SK-N-SH (cell line): ENCODE measurements around the gene PIEZO2. TPM values are rescaled to one million over a fixed set of nuclear protein-coding genes. Genes with fewer than 3 reads are reported as not detected.

Source experiments
- CTCF ChIA-PET: fragments of 300-600, 350-600 bp; formaldehyde crosslinking; extraction: SDS; loops from one replicate; lab custom pipeline; 2021; lab: Yijun Ruan, JAX
- POLR2A ChIA-PET: fragments of 350-600 bp; sonication (Branson Sonifier 250); formaldehyde crosslinking; extraction: SDS; loops from one replicate; lab custom pipeline; 2020; ENCODE audit warnings: antibody characterized with exemption, inconsistent platforms; lab: Yijun Ruan, JAX
- DNase-seq: peaks from one replicate; pipeline ENCODE4 v3.0.0; 2012
- H2AFZ ChIP-seq: fragments of 200-600 bp; sonication (generic); 2 replicates; pipeline ENCODE4 v1.8.1; 2016; ENCODE audit warnings: antibody characterized with exemption, mild to moderate bottlenecking, low read depth
- H3F3A ChIP-seq: fragments of 200-600 bp; sonication (generic); replicated peaks from 2 replicates; pipeline ENCODE3; 2016; ENCODE audit warnings: antibody characterized with exemption, mild to moderate bottlenecking; ENCODE audit not compliant: insufficient read depth
- H3K27ac ChIP-seq, 2 experiments: fragments of 200-500 bp in 1 of 2; fragments of 200-600 bp in 1 of 2; sonication (Bioruptor generic) in 1 of 2; sonication (generic), shearing (Covaris generic) in 1 of 2; 2 replicates each; pipeline versions ENCODE4 v1.5.1 to v1.6.1; 2014 to 2016; ENCODE audit warnings: low read depth in 2 of 2, inconsistent platforms in 1 of 2, low read length in 1 of 2, mild to moderate bottlenecking in 1 of 2, mixed read lengths in 1 of 2
- H3K27me3 ChIP-seq: fragments of 200-600 bp; sonication (generic), shearing (Covaris generic); 2 replicates; pipeline ENCODE4 v1.6.1; 2016; ENCODE audit warnings: mixed run types; ENCODE audit not compliant: insufficient read depth
- H3K36me3 ChIP-seq, 2 experiments: fragments of 200-500 bp in 1 of 2; fragments of 200-600 bp in 1 of 2; sonication (Bioruptor generic) in 1 of 2; sonication (generic) in 1 of 2; replicated peaks in 1 of 2; 2 replicates each; pipeline versions ENCODE3 to v1.5.1; 2014 to 2016; ENCODE audit warnings: low read length in 1 of 2, mild to moderate bottlenecking in 1 of 2; ENCODE audit not compliant: insufficient read depth in 2 of 2, control insufficient read depth in 1 of 2
- H3K4me1 ChIP-seq, 2 experiments: fragments of 200-500 bp in 1 of 2; fragments of 200-600 bp in 1 of 2; sonication (Bioruptor generic) in 1 of 2; sonication (generic), shearing (Covaris generic) in 1 of 2; 2 replicates each; pipeline versions ENCODE4 v1.5.1 to v1.6.1; 2014 to 2016; ENCODE audit warnings: low read depth in 1 of 2, low read length in 1 of 2, mixed run types in 1 of 2; ENCODE audit not compliant: insufficient read depth in 2 of 2, control insufficient read depth in 1 of 2
- H3K4me2 ChIP-seq: fragments of 200-600 bp; sonication (generic), shearing (Covaris generic); 2 replicates; pipeline ENCODE4 v1.6.1; 2017; ENCODE audit warnings: mixed run types
- H3K4me3 ChIP-seq, 2 experiments: fragments of 200-500 bp in 1 of 2; fragments of 200-600 bp in 1 of 2; sonication (Bioruptor generic) in 1 of 2; sonication (generic), shearing (Covaris generic) in 1 of 2; 2 replicates each; pipeline versions ENCODE4 v1.5.1 to v1.8.1; 2014 to 2016; ENCODE audit warnings: low read depth in 2 of 2, inconsistent platforms in 1 of 2, low read length in 1 of 2, mild to moderate bottlenecking in 1 of 2, mixed read lengths in 1 of 2, moderate library complexity in 1 of 2
- H3K79me2 ChIP-seq: fragments of 200-600 bp; sonication (generic); 2 replicates; pipeline ENCODE4 v1.8.1; 2017; ENCODE audit warnings: mild to moderate bottlenecking; ENCODE audit not compliant: insufficient read depth
- H3K9ac ChIP-seq: fragments of 200-600 bp; sonication (generic); 2 replicates; pipeline ENCODE4 v1.6.1; 2017; ENCODE audit warnings: mixed run types
- H3K9me2 ChIP-seq: fragments of 200-600 bp; sonication (generic); 2 replicates; pipeline ENCODE4 v1.6.1; 2017; ENCODE audit warnings: mixed run types
- H3K9me3 ChIP-seq: fragments of 200-600 bp; sonication (generic); 2 replicates; pipeline ENCODE4 v1.6.1; 2017; ENCODE audit warnings: mixed run types, mild to moderate bottlenecking, moderate library complexity
- H4K20me1 ChIP-seq: fragments of 200-600 bp; sonication (generic); 2 replicates; pipeline ENCODE4 v1.6.1; 2017; ENCODE audit warnings: mild to moderate bottlenecking, mixed run types; ENCODE audit not compliant: insufficient read depth
- ELF1 ChIP-seq: IDR thresholded peaks from 2 replicates; pipeline ENCODE4 v1.4.0; 2012
- EP300 ChIP-seq, 2 experiments: IDR thresholded peaks; 2 replicates each; pipeline versions ENCODE4 v1.4.0 to v1.6.1; 2012; ENCODE audit warnings: borderline replicate concordance in 1 of 2, low read depth in 1 of 2, low read length in 1 of 2
- EZH2phosphoT487 ChIP-seq: fragments of 200-600 bp; sonication (generic); IDR thresholded peaks from 2 replicates; pipeline ENCODE4 v1.6.1; 2017; ENCODE audit warnings: low read depth, mixed run types, mild to moderate bottlenecking, antibody characterized with exemption, moderate library complexity, borderline replicate concordance
- GABPA ChIP-seq: IDR thresholded peaks from 2 replicates; pipeline ENCODE4 v1.4.0; 2012; ENCODE audit warnings: low read depth, mild to moderate bottlenecking
- GATA2 ChIP-seq: sonication (generic); formaldehyde crosslinking; IDR thresholded peaks from 2 replicates; pipeline ENCODE4 v1.5.0; 2020; ENCODE audit warnings: mild to moderate bottlenecking, missing genetic modification reagents
- JUND ChIP-seq: IDR thresholded peaks from 2 replicates; pipeline ENCODE4 v1.4.0; 2012
- NRF1 ChIP-seq: IDR thresholded peaks from 2 replicates; pipeline ENCODE4 v1.6.1; 2012; ENCODE audit warnings: low read depth, mild to moderate bottlenecking, low read length
- POLR2AphosphoS5 ChIP-seq: IDR thresholded peaks from 2 replicates; pipeline ENCODE4 v1.6.1; 2012; ENCODE audit warnings: low read depth, low read length
- RAD21 ChIP-seq: IDR thresholded peaks from 2 replicates; pipeline ENCODE4 v1.6.1; 2012; ENCODE audit warnings: mild to moderate bottlenecking, low read length
- REST ChIP-seq: IDR thresholded peaks from 2 replicates; pipeline ENCODE4 v1.6.1; 2012; ENCODE audit warnings: mild to moderate bottlenecking, low read depth, low read length, moderate library complexity
- RFX5 ChIP-seq: IDR thresholded peaks from 2 replicates; pipeline ENCODE4 v1.6.1; 2012; ENCODE audit warnings: mild to moderate bottlenecking, improper control_type of control experiment, low read length
- SIN3A ChIP-seq: IDR thresholded peaks from 2 replicates; pipeline ENCODE4 v1.6.1; 2012; ENCODE audit warnings: low read depth, mild to moderate bottlenecking, low read length, moderate library complexity, borderline replicate concordance
- TCF12 ChIP-seq: IDR thresholded peaks from 2 replicates; pipeline ENCODE4 v1.4.0; 2012
- YY1 ChIP-seq: IDR thresholded peaks from 2 replicates; pipeline ENCODE4 v1.4.0; 2012; ENCODE audit warnings: low read depth, mild to moderate bottlenecking
- WGBS: methylation state at CpG from one replicate; pipeline ENCODE4 v1.1.6; 2017; ENCODE audit warnings: low lambda C conversion rate; 5-methylcytosine and 5-hydroxymethylcytosine counted together
- polyA plus RNA-seq, 3 experiments: library from polyadenylated mRNA; depleted of rRNA; stranded (reverse); fragments of >200 nt; gene quantifications; 2 replicates each; pipeline ENCODE4 v1.2.3, GENCODE V29; 2012
- TF ChIP-seq, protein P1 (sequence below): fragments of 150-350 bp; IDR thresholded peaks from 2 replicates; pipeline ENCODE4 v1.6.1; 2016; ENCODE audit warnings: mild to moderate bottlenecking, low read depth, low read length
- TF ChIP-seq, protein P2 (sequence below): fragments of 200-600 bp; sonication (generic); IDR thresholded peaks from 2 replicates; pipeline ENCODE4 v1.6.1; 2017; ENCODE audit warnings: antibody characterized with exemption, mild to moderate bottlenecking, moderate library complexity

PIEZO2 gene
- polyA plus RNA-seq, 1 of the 3 experiments (the other 2 are of a cell fraction): not detected

GRCh38 chr18:10924290-10924689, 225.1 kb downstream of the PIEZO2 start:
- Histone ChIP-seq H3F3A (peaks cover 3% of the 10 kb centered on the region), H4K20me1 (no peaks in the 10 kb centered on the region), H3K9ac (no peak overlapping the region), H3K4me3 (no peak overlapping the region), H2AFZ (no peak overlapping the region), H3K4me2 (no peak overlapping the region), H3K36me3 (no peaks in the 10 kb centered on the region), H3K4me1 (peaks cover 0 to 8% of the 10 kb centered on the region in 2 experiments; a peak in 1 of 4 replicates), H3K27me3 (peaks cover 10% of the 10 kb centered on the region; the same call in 1 of the 2 replicates), H3K27ac (no peak overlapping the region), H3K79me2 (no peaks in the 10 kb centered on the region), H3K9me3 (no peaks in the 10 kb centered on the region), H3K9me2 (no peaks in the 10 kb centered on the region)
- WGBS: 10% methylated on average over 4 of the region's 4 CpGs
- POLR2A ChIA-PET: no interaction called here
- CTCF ChIA-PET: no interaction called here
- no peak for TF ChIP-seq SIN3A
- no peak for TF ChIP-seq NRF1
- no peak for TF ChIP-seq RAD21
- TF ChIP-seq JUND: no peak
- TF ChIP-seq EZH2phosphoT487: no peak
- TF ChIP-seq POLR2AphosphoS5: no peak
- no peak for TF ChIP-seq GATA2 (CRISPR knock-in tag)
- no peak for TF ChIP-seq EP300 (IDR thresholded peaks at IDR 0.05; ENCODE audit: borderline replicate concordance in 1 of 2, low read depth in 1 of 2, low read length in 1 of 2)
- no peak for TF ChIP-seq GABPA
- TF ChIP-seq TCF12: no peak
- DNase-seq: no peak

DNA sequence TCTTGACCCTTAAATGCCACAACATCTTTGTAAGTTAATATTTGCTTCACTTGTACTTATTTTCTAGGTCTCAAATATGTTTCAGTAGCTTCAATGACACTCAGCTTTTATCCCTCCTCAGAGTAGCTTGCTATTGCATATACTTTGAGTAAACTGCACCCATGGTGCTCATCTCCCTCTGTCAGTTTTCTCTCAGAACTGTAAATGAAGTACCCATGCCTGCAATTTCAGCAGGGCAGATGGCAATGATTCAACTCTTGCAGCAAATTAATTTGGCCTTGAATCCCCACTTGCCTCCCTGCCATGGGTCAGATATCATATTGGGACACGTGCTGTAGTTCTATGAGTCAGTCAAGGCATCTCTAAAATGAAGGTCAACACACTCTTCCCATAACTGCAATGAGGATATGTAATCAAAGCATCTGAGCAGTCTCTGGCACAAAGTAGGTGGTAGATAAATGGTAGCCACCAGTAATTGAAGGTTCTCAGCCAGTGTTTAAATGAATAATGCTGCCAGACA, 225.8 kb downstream of the PIEZO2 start:
- no peak overlapping the region for H3K4me2 ChIP-seq
- H3K4me1 ChIP-seq: peaks cover 0 to 8% of the 10 kb centered on the region in 2 experiments; a peak in 1 of 4 replicates
- H3K79me2 ChIP-seq: no peaks in the 10 kb centered on the region
- no peaks in the 10 kb centered on the region for H3K9me2 ChIP-seq
- peaks cover 10% of the 10 kb centered on the region; the same call in 1 of the 2 replicates for H3K27me3 ChIP-seq
- ChIA-PET POLR2A (no interaction called here), CTCF (no interaction called here)
- no peak overlapping the region for H3K4me3 ChIP-seq
- WGBS: 21% methylated on average over 1 of the region's 1 CpG
- H2AFZ ChIP-seq: no peak overlapping the region
- no peaks in the 10 kb centered on the region for H3K9me3 ChIP-seq
- no peaks in the 10 kb centered on the region for H3K36me3 ChIP-seq
- no peak for DNase-seq
- H3K9ac ChIP-seq: no peak overlapping the region
- no peaks in the 10 kb centered on the region for H4K20me1 ChIP-seq
- no peak for TF ChIP-seq RFX5
- no peak for TF ChIP-seq GATA2 (CRISPR knock-in tag)
- TF ChIP-seq JUND: no peak
- no peak for TF ChIP-seq ELF1
- TF ChIP-seq, protein P1, sequence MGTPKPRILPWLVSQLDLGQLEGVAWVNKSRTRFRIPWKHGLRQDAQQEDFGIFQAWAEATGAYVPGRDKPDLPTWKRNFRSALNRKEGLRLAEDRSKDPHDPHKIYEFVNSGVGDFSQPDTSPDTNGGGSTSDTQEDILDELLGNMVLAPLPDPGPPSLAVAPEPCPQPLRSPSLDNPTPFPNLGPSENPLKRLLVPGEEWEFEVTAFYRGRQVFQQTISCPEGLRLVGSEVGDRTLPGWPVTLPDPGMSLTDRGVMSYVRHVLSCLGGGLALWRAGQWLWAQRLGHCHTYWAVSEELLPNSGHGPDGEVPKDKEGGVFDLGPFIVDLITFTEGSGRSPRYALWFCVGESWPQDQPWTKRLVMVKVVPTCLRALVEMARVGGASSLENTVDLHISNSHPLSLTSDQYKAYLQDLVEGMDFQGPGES: no peak
- no peak for TF ChIP-seq POLR2AphosphoS5
- TF ChIP-seq, protein P2, sequence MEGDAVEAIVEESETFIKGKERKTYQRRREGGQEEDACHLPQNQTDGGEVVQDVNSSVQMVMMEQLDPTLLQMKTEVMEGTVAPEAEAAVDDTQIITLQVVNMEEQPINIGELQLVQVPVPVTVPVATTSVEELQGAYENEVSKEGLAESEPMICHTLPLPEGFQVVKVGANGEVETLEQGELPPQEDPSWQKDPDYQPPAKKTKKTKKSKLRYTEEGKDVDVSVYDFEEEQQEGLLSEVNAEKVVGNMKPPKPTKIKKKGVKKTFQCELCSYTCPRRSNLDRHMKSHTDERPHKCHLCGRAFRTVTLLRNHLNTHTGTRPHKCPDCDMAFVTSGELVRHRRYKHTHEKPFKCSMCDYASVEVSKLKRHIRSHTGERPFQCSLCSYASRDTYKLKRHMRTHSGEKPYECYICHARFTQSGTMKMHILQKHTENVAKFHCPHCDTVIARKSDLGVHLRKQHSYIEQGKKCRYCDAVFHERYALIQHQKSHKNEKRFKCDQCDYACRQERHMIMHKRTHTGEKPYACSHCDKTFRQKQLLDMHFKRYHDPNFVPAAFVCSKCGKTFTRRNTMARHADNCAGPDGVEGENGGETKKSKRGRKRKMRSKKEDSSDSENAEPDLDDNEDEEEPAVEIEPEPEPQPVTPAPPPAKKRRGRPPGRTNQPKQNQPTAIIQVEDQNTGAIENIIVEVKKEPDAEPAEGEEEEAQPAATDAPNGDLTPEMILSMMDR: no peak
- TF ChIP-seq REST: no peak
- TF ChIP-seq YY1: no peak
- TF ChIP-seq, all 33 proteins: peak for 0
- Histone ChIP-seq H3F3A (peaks cover 3% of the 10 kb centered on the region), H3K27ac (no peak overlapping the region)
